HG03342 (cell line): ENCODE data around the gene DENND1C.
A peak's percentile ranks its signal among the peaks of the same experiment; 100 is the strongest.

Experiments
- ATAC-seq: cut with Tn5 transposase; IDR thresholded peaks from one replicate; pipeline ENCODE4 v1.9.1; 2021; ENCODE audit warnings: mild to moderate bottlenecking, moderate library complexity; ENCODE audit not compliant: unreplicated experiment

Gene DENND1C

DNA sequence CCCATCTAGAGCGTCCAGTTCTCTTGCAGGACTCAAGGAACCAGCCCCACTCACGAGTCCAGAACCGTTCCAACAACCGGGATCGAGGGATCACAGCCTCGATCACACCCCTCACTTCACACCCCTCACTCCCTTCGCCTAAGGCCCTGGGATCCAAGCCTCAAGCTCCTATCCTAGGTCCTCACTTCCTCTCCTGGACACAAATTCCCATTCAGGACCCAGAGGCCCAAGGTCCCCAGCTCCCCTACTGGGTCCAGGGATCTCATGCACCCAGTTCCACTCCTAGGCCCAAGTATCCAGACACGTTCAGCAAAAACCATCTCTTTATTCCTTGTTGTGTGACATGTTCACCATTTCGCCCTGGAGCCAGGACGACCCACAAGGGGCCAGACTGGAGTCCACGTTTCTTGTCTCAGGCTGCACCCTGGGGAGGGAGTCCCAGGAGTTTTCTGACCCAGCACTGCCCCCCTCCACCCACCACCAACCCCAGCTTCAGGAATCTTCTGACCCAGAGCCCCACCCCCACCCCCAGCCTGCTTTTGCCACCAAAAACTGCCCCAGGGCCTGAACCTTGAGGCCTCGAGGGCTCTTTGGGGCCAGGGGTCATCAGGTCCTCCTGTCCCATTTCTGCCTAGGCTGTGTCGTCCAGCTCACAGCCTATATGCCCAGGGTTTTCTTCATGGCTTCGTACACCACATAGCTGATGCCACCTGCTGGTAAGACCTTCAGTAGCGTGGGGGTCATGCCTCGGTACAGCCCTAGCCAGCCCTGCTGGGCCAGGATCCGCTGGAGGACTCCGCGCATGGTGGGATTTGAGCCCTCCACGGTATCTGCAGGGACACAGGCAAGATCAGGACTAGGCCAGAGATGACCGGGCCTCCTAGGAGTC, 55.6 kb downstream of the DENND1C start:
- ATAC-seq = no peak

GRCh38 chr19:6424939-6425731, 56.5 kb downstream of the DENND1C start:
- ATAC-seq = peak; percentile 82

GRCh38 chr19:6424195-6424938, 57.2 kb downstream of the DENND1C start, which contains the start of gene KHSRP:
Gene KHSRP (minus strand): TSS chr19:6424811. CDS start chr19:6424701, 110 bp downstream.
- no peak for ATAC-seq

DNA sequence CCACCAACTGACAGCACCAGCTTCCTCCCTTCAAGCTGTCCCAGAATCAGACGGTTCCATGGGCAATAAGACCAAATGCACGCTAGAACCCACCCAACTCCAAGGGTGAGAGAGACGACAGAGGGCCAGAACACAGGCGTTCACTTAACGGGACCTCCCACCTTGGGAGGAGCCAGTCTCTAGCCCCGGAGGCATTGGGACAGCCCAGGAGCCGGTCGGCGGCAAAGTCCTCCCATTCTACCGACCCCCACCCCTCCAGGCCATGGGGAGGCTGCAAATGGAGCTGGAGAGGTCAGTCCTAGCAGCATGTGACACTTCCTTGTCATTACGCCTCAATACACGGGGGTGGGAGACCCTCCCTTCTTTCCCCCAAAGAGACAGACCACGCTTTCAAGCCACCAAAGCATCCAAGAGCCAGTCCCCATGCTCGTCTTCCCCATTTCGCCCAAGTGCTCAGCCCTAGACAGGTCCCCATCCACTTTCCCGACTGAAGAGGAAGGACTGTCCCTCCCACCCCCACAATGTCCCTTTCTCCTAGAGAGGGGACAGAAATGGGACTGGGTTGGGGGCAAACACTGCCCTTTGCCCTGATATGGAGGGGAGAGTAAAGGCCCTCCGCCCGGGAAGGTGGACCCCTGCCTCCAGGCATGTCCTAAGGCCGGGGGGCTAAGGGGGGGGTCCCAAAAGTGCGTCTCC, 57.9 kb downstream of the DENND1C start:
- no peak for ATAC-seq

DNA sequence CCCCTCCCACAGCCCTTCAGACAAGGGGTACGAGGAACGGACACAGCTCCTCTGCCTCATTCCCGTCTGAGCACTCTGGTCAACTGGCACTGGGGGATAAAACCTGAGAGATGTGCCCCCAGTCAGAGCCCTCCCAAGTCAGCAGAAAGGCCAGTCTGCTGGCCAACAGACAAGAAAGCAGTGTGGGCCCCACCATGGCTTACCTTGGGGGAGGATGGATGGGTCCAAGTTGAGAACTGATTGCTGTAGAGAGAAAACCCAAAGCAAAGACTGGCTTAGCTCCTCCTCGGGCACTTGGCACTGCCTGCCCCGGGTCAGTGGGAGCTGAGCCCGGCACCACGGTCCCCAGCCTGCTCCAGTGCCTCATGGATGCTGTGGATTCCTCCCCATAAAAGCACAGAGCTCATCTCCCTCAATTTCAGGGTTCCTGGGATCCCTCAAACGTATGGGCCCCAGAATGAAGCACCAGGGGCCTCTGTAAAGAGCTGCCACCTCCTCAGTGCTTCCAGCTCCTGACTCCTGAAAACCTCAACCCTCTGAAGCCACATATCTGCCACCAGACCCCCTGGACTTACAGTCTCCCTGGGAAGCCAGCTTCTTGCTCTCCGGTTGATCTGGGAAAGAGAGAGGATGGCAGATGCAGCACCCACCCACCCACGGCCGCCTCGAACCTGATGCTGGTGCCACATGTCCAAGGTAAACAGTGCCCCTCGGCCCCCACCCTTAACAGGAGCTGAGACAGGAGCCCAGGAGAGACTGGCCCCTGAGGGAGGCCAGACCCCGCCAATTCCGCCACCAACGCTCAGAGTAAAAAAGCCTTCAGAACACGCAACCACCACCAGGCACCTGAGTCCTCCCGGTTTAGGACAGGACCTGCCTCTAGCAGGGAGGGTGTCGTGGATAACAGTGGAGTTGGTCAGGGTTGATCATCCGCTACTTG, 60.2 kb downstream of the DENND1C start:
- ATAC-seq = no peak

GRCh38 chr19:6418562-6418932, 63.0 kb downstream of the DENND1C start:
- ATAC-seq = no peak

DNA sequence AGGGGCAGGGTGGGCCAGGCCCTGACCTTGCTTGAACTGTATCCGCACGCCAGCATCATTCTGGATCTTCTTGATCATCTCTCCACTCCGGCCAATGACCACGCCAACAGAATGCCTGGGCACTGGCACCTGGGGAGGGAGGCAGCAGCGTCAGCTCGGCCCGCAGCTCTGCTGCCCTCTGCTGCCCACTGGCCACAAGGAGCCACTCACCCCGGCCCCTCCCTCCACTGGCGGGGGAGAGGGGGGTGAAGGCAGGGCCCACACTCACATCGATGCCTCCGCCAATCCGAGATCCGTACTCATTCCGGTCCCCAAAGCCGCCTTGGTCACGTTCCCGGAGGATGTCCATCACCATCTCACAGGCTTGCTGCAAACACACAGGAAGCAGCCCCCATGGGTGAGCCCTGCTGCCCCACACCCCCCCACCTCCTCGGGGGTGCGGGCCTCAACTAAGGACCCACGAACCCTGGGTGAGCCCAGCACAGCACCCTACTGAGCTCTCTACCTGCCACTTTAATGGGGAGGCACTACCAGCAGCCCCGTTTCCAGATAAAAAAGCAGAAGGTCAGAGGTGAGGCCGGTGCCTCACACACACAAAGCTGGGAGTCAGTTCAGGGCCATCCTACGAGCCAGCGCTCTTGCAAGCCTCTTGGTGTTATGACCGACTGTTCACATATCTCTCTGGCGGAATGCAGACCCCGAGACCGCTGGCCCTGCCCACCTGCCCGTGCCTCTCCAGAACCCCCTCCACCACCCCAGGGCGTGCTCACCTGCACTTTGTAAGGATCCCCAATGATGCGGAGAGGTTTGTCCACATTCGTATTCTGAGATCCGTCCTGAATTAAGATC, 63.6 kb downstream of the DENND1C start:
- ATAC-seq = no peak
